Smooth muscle cell (in vitro differentiated cells): ENCODE results near the gene BAG1. TPM values are rescaled to one million over a fixed set of nuclear protein-coding genes. Genes with fewer than 3 reads are reported as not detected.

Experiments used
- DNase-seq: peaks from one replicate; lab custom pipeline; 2025; ENCODE audit not compliant: unreplicated experiment; lab: John Stamatoyannopoulos, UW
- H2AFZ ChIP-seq: fragments of 200-600 bp; sonication (generic); 2 replicates; pipeline ENCODE4 v1.6.0; 2016; ENCODE audit warnings: antibody characterized with exemption, low read depth, mild to moderate bottlenecking
- H3F3A ChIP-seq: fragments of 200-600 bp; sonication (generic); 2 replicates; pipeline ENCODE4 v1.6.0; 2017; ENCODE audit warnings: antibody characterized with exemption, low read depth
- H3K27ac ChIP-seq: fragments of 200-600 bp; sonication (generic); 2 replicates; pipeline ENCODE4 v1.5.1; 2016; ENCODE audit warnings: low read depth, mild to moderate bottlenecking
- H3K27me3 ChIP-seq: fragments of 200-600 bp; sonication (generic); 2 replicates; pipeline ENCODE4 v1.6.1; 2016; ENCODE audit warnings: low read depth, mild to moderate bottlenecking
- H3K36me3 ChIP-seq: fragments of 200-600 bp; sonication (generic); 2 replicates; pipeline ENCODE4 v1.5.1; 2016; ENCODE audit warnings: low read depth
- H3K4me1 ChIP-seq: fragments of 200-600 bp; sonication (generic); 2 replicates; pipeline ENCODE4 v1.5.1; 2016; ENCODE audit warnings: low read depth
- H3K4me2 ChIP-seq: fragments of 200-600 bp; sonication (generic); 2 replicates; pipeline ENCODE4 v1.6.0; 2016; ENCODE audit warnings: mild to moderate bottlenecking
- H3K4me3 ChIP-seq: fragments of 200-600 bp; sonication (generic); 2 replicates; pipeline ENCODE4 v1.5.1; 2016; ENCODE audit warnings: mild to moderate bottlenecking
- H3K79me2 ChIP-seq: fragments of 200-600 bp; sonication (generic); 2 replicates; pipeline ENCODE4 v1.6.0; 2016; ENCODE audit warnings: low read depth, mild to moderate bottlenecking
- H3K9ac ChIP-seq: fragments of 200-600 bp; sonication (generic); 2 replicates; pipeline ENCODE4 v1.6.0; 2016; ENCODE audit warnings: low read depth
- H3K9me3 ChIP-seq: fragments of 200-600 bp; sonication (generic); replicated peaks from 2 replicates; pipeline ENCODE4 v1.5.1; 2016; ENCODE audit warnings: low read depth
- H4K20me1 ChIP-seq: fragments of 200-600 bp; sonication (generic); 2 replicates; pipeline ENCODE4 v1.6.0; 2016; ENCODE audit warnings: low read depth
- CTCF ChIP-seq: fragments of 200-600 bp; sonication (generic); IDR thresholded peaks from 2 replicates; pipeline ENCODE4 v1.5.1; 2017; ENCODE audit warnings: borderline replicate concordance, mild to moderate bottlenecking, antibody characterized with exemption; ENCODE audit not compliant: insufficient read depth, poor library complexity, severe bottlenecking
- WGBS: methylation state at CpG from one replicate; pipeline ENCODE4 v1.1.7; 2016; ENCODE audit warnings: low lambda C conversion rate; 5-methylcytosine and 5-hydroxymethylcytosine counted together
- polyA plus RNA-seq: library from polyadenylated mRNA; unstranded; fragments of >200 nt; fragmentation: Nextera tagmentation; extraction: Ambion mirVana; gene quantifications from 2 replicates; pipeline ENCODE4 v1.2.1, GENCODE V29; 2016
- total RNA-seq: library from RNA; depleted of rRNA; stranded (reverse); fragments of >200 nt; gene quantifications from 2 replicates; pipeline ENCODE4 v1.2.3, GENCODE V29; 2014

Gene BAG1
- total and polyA plus RNA-seq, 2 experiments from 2014 or later, result 39.9 to 43.3 TPM

- no peaks in the 10 kb centered on the region for H3K9me3 ChIP-seq
- no peak overlapping the region for H3K4me2 ChIP-seq
- no peak overlapping the region for H2AFZ ChIP-seq
- 76% methylated on average over 3 of the region's 3 CpGs for WGBS
- peaks cover 5% of the 10 kb centered on the region for H3K27me3 ChIP-seq
- no peak for DNase-seq
- no peak overlapping the region for H3K27ac ChIP-seq
- H3F3A ChIP-seq, result no peaks in the 10 kb centered on the region
- no peaks in the 10 kb centered on the region for H4K20me1 ChIP-seq
- H3K79me2 ChIP-seq, result no peaks in the 10 kb centered on the region
- H3K36me3 ChIP-seq, result no peaks in the 10 kb centered on the region
- no peak overlapping the region for H3K4me3 ChIP-seq
- TF ChIP-seq CTCF, result no peak
- no peaks in the 10 kb centered on the region for H3K4me1 ChIP-seq
- no peak overlapping the region for H3K9ac ChIP-seq
Measured at GRCh38 chr9:33236571-33236970, 27.9 kb downstream of the BAG1 start.

- 84% methylated on average over 9 of the region's 9 CpGs for WGBS
Measured at GRCh38 chr9:33234511-33235467, 29.7 kb downstream of the BAG1 start.

GRCh38 chr9:33233626-33234342 is 30.7 kb downstream of the BAG1 start:
- Histone ChIP-seq H2AFZ (no peak overlapping the region), H3K27ac (no peak overlapping the region), H3K4me1 (no peaks in the 10 kb centered on the region), H3F3A (no peaks in the 10 kb centered on the region), H3K4me3 (no peak overlapping the region), H3K4me2 (no peak overlapping the region), H3K36me3 (no peaks in the 10 kb centered on the region), H3K9ac (no peak overlapping the region), H4K20me1 (no peaks in the 10 kb centered on the region), H3K27me3 (peaks cover 5% of the 10 kb centered on the region), H3K9me3 (no peaks in the 10 kb centered on the region), H3K79me2 (no peaks in the 10 kb centered on the region)
- no peak for TF ChIP-seq CTCF
- no peak for DNase-seq
- 64% methylated on average over 1 of the region's 1 CpG for WGBS

More at GRCh38 chr9:33234511-33235467, 29.7 kb downstream of the BAG1 start:
- DNase-seq, result no peak
- no peak overlapping the region for H2AFZ ChIP-seq
- no peak for TF ChIP-seq CTCF
- H4K20me1 ChIP-seq, result no peaks in the 10 kb centered on the region
- no peaks in the 10 kb centered on the region for H3K4me1 ChIP-seq
- H3K27ac ChIP-seq, result no peak overlapping the region
- H3F3A ChIP-seq, result no peaks in the 10 kb centered on the region
- H3K79me2 ChIP-seq, result no peaks in the 10 kb centered on the region
- no peak overlapping the region for H3K4me3 ChIP-seq
- H3K9me3 ChIP-seq, result no peaks in the 10 kb centered on the region
- H3K36me3 ChIP-seq, result no peaks in the 10 kb centered on the region
- peaks cover 5% of the 10 kb centered on the region for H3K27me3 ChIP-seq
- no peak overlapping the region for H3K9ac ChIP-seq
- H3K4me2 ChIP-seq, result no peak overlapping the region
